Skeletal muscle satellite cell (primary cell): Measurements from ENCODE around the gene BCOR.

Experiments
- H3K27me3 ChIP-seq: 2 replicates; pipeline ENCODE4 v1.7.0; 2013; ENCODE audit warnings: low read length; ENCODE audit not compliant: control insufficient read depth, insufficient read depth
- H3K36me3 ChIP-seq: 2 replicates; pipeline ENCODE4 v1.7.0; 2013; ENCODE audit warnings: mild to moderate bottlenecking, control low read depth, low read length; ENCODE audit not compliant: insufficient read depth
- H3K4me1 ChIP-seq: 2 replicates; pipeline ENCODE4 v1.7.0; 2013; ENCODE audit warnings: low read length; ENCODE audit not compliant: control insufficient read depth, insufficient read depth
- H3K4me2 ChIP-seq: 2 replicates; pipeline ENCODE4 v1.7.0; 2013; ENCODE audit warnings: mild to moderate bottlenecking, low read length
- H3K4me3 ChIP-seq: 2 replicates; pipeline ENCODE4 v1.7.0; 2013; ENCODE audit warnings: low read length
- H3K9ac ChIP-seq: 2 replicates; pipeline ENCODE4 v1.7.0; 2013; ENCODE audit warnings: mild to moderate bottlenecking, low read depth, low read length, moderate library complexity
- H3K9me3 ChIP-seq: replicated peaks from 2 replicates; pipeline ENCODE4 v1.7.0; 2013; ENCODE audit warnings: mild to moderate bottlenecking, control low read depth, low read length

Gene BCOR

DNA sequence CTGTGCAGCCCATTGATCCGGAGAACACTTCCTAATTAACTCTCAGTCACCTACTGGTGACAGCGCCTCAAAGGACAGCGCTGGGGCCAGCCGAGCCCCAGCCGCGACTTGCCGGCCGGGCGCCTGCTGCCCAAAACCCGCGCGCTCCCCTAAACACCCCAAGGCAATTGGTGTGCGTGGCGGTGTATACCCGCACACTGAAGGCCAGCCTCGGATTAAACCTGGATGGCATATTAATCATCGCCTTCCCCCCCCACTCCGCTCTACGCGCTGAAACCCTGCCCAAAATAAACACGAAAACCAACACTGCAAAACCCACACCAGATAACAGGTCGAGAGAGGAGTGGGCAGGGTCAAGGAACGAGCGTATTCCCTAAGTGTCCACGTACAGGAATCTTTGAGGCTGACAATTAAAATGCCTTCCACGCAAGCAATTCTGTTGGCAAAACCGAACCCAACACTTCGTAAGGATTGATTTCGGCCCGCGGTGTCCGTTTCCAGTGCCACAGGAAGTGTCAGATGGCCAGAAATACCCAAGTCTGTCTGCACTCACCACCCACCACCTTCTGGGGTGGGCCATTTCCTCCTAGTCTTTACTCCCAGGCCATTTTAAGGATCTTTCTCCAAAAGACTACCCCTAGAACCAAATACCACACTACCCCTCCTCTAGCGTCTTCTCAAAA, 2.7 kb downstream of the BCOR start:
- peak overlapping the region; percentile 77 for H3K4me3 ChIP-seq
- no peaks in the 10 kb centered on the region for H3K36me3 ChIP-seq
- peak overlapping the region; percentile 91 for H3K4me2 ChIP-seq
- H3K9ac ChIP-seq: peak overlapping the region; percentile 81
- H3K4me1 ChIP-seq: peaks cover 15% of the 10 kb centered on the region
- peaks cover 14% of the 10 kb centered on the region for H3K27me3 ChIP-seq
- no peaks in the 10 kb centered on the region for H3K9me3 ChIP-seq

GRCh38 chrX:40094041-40094899, 3.5 kb downstream of the BCOR start:
- Histone ChIP-seq H3K9me3 (no peaks in the 10 kb centered on the region), H3K4me2 (peak overlapping the region; percentile 91), H3K36me3 (no peaks in the 10 kb centered on the region), H3K27me3 (peaks cover 11% of the 10 kb centered on the region), H3K9ac (peak overlapping the region; percentile 81), H3K4me1 (peaks cover 16% of the 10 kb centered on the region), H3K4me3 (peak overlapping the region; percentile 77)

DNA sequence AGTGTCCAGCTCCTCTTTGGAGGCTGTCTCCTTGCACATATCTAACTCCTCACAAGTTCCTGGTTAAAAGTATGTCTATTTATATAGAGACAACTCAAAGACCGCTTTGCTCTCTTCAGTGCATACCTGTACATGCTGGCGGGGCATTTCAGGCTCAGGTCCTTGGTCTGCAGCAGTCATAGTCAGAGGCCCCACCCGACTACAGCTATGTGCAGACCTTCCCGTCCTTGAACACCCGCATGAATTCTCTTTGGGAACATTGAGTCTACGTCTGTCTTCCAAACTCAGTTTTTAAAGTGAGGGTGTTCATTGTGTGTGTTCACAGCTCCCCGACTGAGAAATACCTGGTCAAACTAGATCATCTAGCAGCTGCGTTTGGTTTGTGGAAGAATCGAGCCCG, 4.2 kb downstream of the BCOR start:
- Histone ChIP-seq H3K27me3 (peaks cover 11% of the 10 kb centered on the region), H3K36me3 (no peaks in the 10 kb centered on the region), H3K4me3 (peak overlapping the region; percentile 77), H3K4me2 (peak overlapping the region; percentile 91), H3K9me3 (no peaks in the 10 kb centered on the region), H3K4me1 (peaks cover 19% of the 10 kb centered on the region), H3K9ac (peak overlapping the region; percentile 81)

DNA sequence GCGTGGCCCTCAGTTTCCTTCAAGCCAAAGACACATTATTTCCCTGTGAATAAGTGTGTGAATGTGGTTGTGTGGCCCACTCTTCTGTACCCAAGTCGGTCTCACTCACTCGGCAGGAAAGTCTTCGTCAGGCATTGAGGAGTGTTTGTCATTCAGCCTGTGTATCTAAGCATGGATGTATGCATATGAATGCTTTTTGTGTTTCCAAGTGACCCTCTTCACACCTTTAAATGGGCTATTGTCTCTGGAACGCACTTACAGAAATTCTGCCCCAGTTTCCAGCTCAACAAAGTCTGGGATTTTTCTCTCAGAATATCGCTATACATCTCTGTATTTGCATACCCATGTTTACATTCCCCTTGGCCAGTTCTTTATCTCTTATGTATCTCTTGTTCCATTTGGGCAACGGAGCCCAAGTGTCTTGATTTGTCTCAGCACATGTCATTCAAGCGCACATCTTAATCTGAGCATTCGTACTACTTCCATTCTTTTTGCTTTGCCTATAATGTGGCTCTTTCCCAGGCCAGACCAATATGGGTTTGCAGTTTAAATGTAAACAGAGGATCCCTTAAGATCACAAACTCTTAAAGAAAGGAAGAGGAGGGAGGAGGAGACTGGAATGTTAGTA, 4.8 kb downstream of the BCOR start:
- Histone ChIP-seq H3K4me1 (peaks cover 25% of the 10 kb centered on the region), H3K9me3 (no peaks in the 10 kb centered on the region), H3K27me3 (peaks cover 11% of the 10 kb centered on the region)

GRCh38 chrX:40091691-40092421, 5.9 kb downstream of the BCOR start:
- Histone ChIP-seq H3K36me3 (no peaks in the 10 kb centered on the region), H3K4me3 (no peak overlapping the region), H3K9ac (no peak overlapping the region), H3K4me2 (no peak overlapping the region), H3K4me1 (peaks cover 30% of the 10 kb centered on the region), H3K27me3 (peaks cover 14% of the 10 kb centered on the region), H3K9me3 (no peaks in the 10 kb centered on the region)

More for the DNA sequence above, 4.8 kb downstream of the BCOR start:
- no peak overlapping the region for H3K9ac ChIP-seq
- H3K4me3 ChIP-seq: no peak overlapping the region
- H3K4me2 ChIP-seq: no peak overlapping the region
- H3K36me3 ChIP-seq: no peaks in the 10 kb centered on the region

DNA sequence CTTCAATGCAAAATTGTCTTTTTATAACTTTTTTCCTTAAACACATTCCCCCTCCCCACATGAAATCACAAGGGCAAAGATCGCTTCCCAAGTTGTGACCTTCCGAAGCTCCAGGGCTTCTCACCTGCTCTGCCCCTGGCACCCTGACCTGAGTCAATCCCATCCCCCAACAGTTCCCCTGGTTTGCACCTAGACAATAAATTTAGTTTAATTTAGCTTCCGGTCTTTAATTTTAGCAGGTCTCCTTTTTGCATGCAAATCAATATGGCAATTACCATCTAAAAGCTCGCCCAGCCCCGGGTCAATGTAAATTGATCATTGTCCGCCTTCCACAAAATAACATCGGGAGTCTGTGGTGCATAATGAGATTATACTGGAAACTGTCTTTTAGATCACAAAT, 6.8 kb downstream of the BCOR start:
- Histone ChIP-seq H3K4me2 (peak overlapping the region; percentile 72), H3K9ac (no peak overlapping the region), H3K4me3 (peak overlapping the region; percentile 60), H3K36me3 (no peaks in the 10 kb centered on the region), H3K9me3 (no peaks in the 10 kb centered on the region), H3K4me1 (peaks cover 39% of the 10 kb centered on the region), H3K27me3 (peaks cover 23% of the 10 kb centered on the region)

GRCh38 chrX:40090050-40090804, 7.5 kb downstream of the BCOR start:
- peaks cover 47% of the 10 kb centered on the region for H3K4me1 ChIP-seq
- no peaks in the 10 kb centered on the region for H3K9me3 ChIP-seq
- peak overlapping the region; percentile 37 for H3K9ac ChIP-seq
- no peaks in the 10 kb centered on the region for H3K36me3 ChIP-seq
- peak overlapping the region; percentile 60 for H3K4me3 ChIP-seq
- peak overlapping the region; percentile 72 for H3K4me2 ChIP-seq
- H3K27me3 ChIP-seq: peaks cover 25% of the 10 kb centered on the region

DNA sequence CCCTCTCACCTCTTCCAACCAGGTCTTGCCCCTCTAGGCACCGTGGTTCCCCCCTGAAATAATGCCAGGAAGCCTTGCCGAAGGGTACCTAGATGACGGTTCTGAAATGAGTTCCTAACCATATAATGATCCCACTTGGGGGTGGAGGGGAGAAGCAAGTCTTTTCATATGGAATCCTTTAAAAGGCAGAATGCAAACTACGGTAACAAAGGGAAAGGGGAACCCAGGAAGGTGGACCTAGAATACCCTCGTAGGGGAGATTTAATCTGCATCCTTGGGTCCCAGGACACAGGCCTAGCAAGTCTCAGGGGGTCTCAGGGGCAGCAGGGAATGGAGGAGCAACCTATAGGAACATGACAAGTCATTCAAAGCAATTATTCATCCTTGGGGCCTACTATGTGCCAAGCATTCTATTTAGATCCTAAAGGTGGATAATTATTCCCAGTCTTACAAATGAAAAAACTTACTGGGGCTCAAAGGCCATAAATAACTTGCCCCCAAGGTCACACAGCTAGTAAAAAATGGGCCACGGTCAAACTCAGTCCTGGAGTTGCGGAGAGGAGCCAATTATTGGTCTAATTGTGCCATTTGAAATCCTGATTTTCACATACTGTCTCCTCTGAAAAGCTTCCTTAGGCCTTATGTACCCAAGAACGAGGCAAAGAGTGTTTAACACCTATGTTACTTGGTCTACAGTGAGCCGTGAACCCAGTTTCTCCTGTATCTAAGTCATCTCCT, 8.8 kb downstream of the BCOR start:
- Histone ChIP-seq H3K27me3 (peaks cover 25% of the 10 kb centered on the region), H3K4me1 (peaks cover 59% of the 10 kb centered on the region), H3K9me3 (no peaks in the 10 kb centered on the region), H3K4me3 (no peak overlapping the region), H3K9ac (no peak overlapping the region), H3K36me3 (no peaks in the 10 kb centered on the region), H3K4me2 (peak overlapping the region; percentile 6)

GRCh38 chrX:40088299-40088625, 9.5 kb downstream of the BCOR start:
- Histone ChIP-seq H3K9ac (no peak overlapping the region), H3K36me3 (no peaks in the 10 kb centered on the region), H3K4me2 (no peak overlapping the region), H3K9me3 (no peaks in the 10 kb centered on the region), H3K4me1 (peaks cover 61% of the 10 kb centered on the region), H3K27me3 (peaks cover 24% of the 10 kb centered on the region), H3K4me3 (no peak overlapping the region)
